Keratinocyte (primary cell): ENCODE data around the gene OR3A1. TPM values are rescaled to one million over a fixed set of nuclear protein-coding genes. Genes with fewer than 3 reads are reported as not detected.
"Not testable (repeated sequence)": the region's sequence is repeated elsewhere in the genome, so short reads cannot be mapped to it uniquely, and the experiment has no call there.

Source experiments
- DNase-seq: peaks from one replicate; pipeline ENCODE4 v3.0.0-alpha.2; 2011; ENCODE audit warnings: low read depth, missing footprints, low spot score
- FAIRE-seq: peaks from 2 replicates; lab custom pipeline; 2011; peaks lifted over from hg19 to GRCh38; lab: Jason Lieb, UNC
- H2AFZ ChIP-seq: 2 replicates; pipeline ENCODE4 v1.6.0; 2012; ENCODE audit warnings: low read length, control low read depth, inconsistent platforms; ENCODE audit not compliant: control insufficient read depth
- H3K27ac ChIP-seq: 2 replicates; pipeline ENCODE4 v1.5.1; 2011; ENCODE audit warnings: low read length; ENCODE audit not compliant: control insufficient read depth, insufficient read depth
- H3K27me3 ChIP-seq: 3 replicates; pipeline ENCODE4 v1.6.0; 2011; ENCODE audit warnings: low read length; ENCODE audit not compliant: control insufficient read depth, insufficient read depth; ENCODE audit errors: extremely low read depth
- H3K36me3 ChIP-seq, 2 experiments: 2 replicates in 1 of 2; 3 replicates in 1 of 2; pipeline ENCODE4 v1.5.1; 2011; ENCODE audit warnings: low read length in 2 of 2, mild to moderate bottlenecking in 1 of 2; ENCODE audit not compliant: control insufficient read depth in 2 of 2, insufficient read depth in 2 of 2; ENCODE audit errors: extremely low read depth in 1 of 2
- H3K4me1 ChIP-seq: 3 replicates; pipeline ENCODE4 v1.5.1; 2011; ENCODE audit warnings: low read length; ENCODE audit not compliant: control insufficient read depth, insufficient read depth; ENCODE audit errors: extremely low read depth
- H3K4me2 ChIP-seq: 3 replicates; pipeline ENCODE4 v1.6.0; 2011; ENCODE audit warnings: low read depth, low read length; ENCODE audit not compliant: control insufficient read depth, insufficient read depth; ENCODE audit errors: extremely low read depth
- H3K4me3 ChIP-seq, 3 experiments: fragments of 200-600 bp in 1 of 3; sonication (generic) in 1 of 3; 2 replicates in 2 of 3; 3 replicates in 1 of 3; pipeline ENCODE4 v1.5.1; 2011 to 2016; ENCODE audit warnings: low read length in 3 of 3, mild to moderate bottlenecking in 3 of 3, control low read depth in 2 of 3, inconsistent platforms in 1 of 3, low read depth in 1 of 3, mixed read lengths in 1 of 3, mixed run types in 1 of 3, moderate library complexity in 1 of 3; ENCODE audit not compliant: control insufficient read depth in 2 of 3, insufficient read depth in 2 of 3; ENCODE audit errors: extremely low read depth in 1 of 3
- H3K79me2 ChIP-seq: 2 replicates; pipeline ENCODE4 v1.6.0; 2012; ENCODE audit warnings: low read length; ENCODE audit not compliant: control insufficient read depth, insufficient read depth
- H3K9ac ChIP-seq: 3 replicates; pipeline ENCODE4 v1.6.0; 2011; ENCODE audit warnings: low read length; ENCODE audit not compliant: control insufficient read depth, insufficient read depth; ENCODE audit errors: extremely low read depth
- H3K9me1 ChIP-seq: 3 replicates; pipeline ENCODE4 v1.6.0; 2011; ENCODE audit warnings: low read length; ENCODE audit not compliant: control insufficient read depth, insufficient read depth; ENCODE audit errors: extremely low read depth
- H3K9me3 ChIP-seq: 2 replicates; pipeline ENCODE4 v1.5.1; 2012; ENCODE audit warnings: low read depth, low read length; ENCODE audit not compliant: control insufficient read depth
- H4K20me1 ChIP-seq: 3 replicates; pipeline ENCODE4 v1.6.0; 2011; ENCODE audit warnings: low read length; ENCODE audit not compliant: control insufficient read depth, insufficient read depth; ENCODE audit errors: extremely low read depth
- EZH2 ChIP-seq: IDR thresholded peaks from one replicate; pipeline ENCODE4 v1.6.1; 2012; ENCODE audit warnings: inconsistent platforms, mild to moderate bottlenecking, low read length, moderate library complexity
- dilution Hi-C: fragments of 300-500 bp; cut with MboI; formaldehyde crosslinking; loops from one replicate; pipeline ENCODE4 v1.7.0; 2020; ENCODE audit warnings: low sequenced_read_pairs; ENCODE audit not compliant: extremely low pct_ligation_motif_present
- polyA minus RNA-seq, 3 experiments: library from RNA; depleted of rRNA, polyadenylated mRNA; stranded (reverse); fragments of >200 nt; gene quantifications; 1 replicate in 1 of 3; 2 replicates in 1 of 3; 3 replicates in 1 of 3; pipeline ENCODE4 v1.2.3, GENCODE V29; 2011
- polyA plus RNA-seq, 5 experiments: library from polyadenylated mRNA; depleted of rRNA in 3 of 5; stranded (reverse) in 3 of 5; stranded (forward) in 1 of 5; unstranded in 1 of 5; fragments of >200 nt; gene quantifications; 1 replicate in 1 of 5; 2 replicates in 3 of 5; 3 replicates in 1 of 5; pipeline versions ENCODE4 v1.2.1 to v1.2.3, GENCODE V29; 2011 to 2012; ENCODE audit warnings: missing spikeins in 2 of 5, low read depth in 1 of 5, low replicate concordance in 1 of 5
- TF ChIP-seq, protein P1 (sequence below), 3 experiments: IDR thresholded peaks in 1 of 3; conservative IDR thresholded peaks in 1 of 3; optimal IDR thresholded peaks in 1 of 3; 2 replicates in 2 of 3; 3 replicates in 1 of 3; pipeline versions ENCODE3 to v1.5.1; 2011; ENCODE audit warnings: low read length in 3 of 3, mild to moderate bottlenecking in 3 of 3, moderate library complexity in 2 of 3, control low read depth in 1 of 3, inconsistent platforms in 1 of 3; ENCODE audit not compliant: insufficient read depth in 2 of 3; ENCODE audit errors: extremely low read depth in 1 of 3

OR3A1 gene, protein sequence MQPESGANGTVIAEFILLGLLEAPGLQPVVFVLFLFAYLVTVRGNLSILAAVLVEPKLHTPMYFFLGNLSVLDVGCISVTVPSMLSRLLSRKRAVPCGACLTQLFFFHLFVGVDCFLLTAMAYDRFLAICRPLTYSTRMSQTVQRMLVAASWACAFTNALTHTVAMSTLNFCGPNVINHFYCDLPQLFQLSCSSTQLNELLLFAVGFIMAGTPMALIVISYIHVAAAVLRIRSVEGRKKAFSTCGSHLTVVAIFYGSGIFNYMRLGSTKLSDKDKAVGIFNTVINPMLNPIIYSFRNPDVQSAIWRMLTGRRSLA
- polyA plus RNA-seq (not detected in 3 replicates), polyA minus RNA-seq (not detected in 3 replicates)
- polyA plus RNA-seq (2011; ENCODE audit: low read depth), result not detected
- polyA plus RNA-seq (2011; cell fraction: cytosol; rRNA removed), result not detected in 2 replicates
- not detected in 2 replicates for polyA plus RNA-seq (2011; cell fraction: nucleus; rRNA removed)
- not detected in 2 replicates for polyA plus RNA-seq (2012; ENCODE audit: low replicate concordance)
- polyA minus RNA-seq (2011; cell fraction: cytosol; rRNA and poly(A)+ RNA removed), result not detected
- not detected in 2 replicates for polyA minus RNA-seq (2011; cell fraction: nucleus; rRNA and poly(A)+ RNA removed)

DNA sequence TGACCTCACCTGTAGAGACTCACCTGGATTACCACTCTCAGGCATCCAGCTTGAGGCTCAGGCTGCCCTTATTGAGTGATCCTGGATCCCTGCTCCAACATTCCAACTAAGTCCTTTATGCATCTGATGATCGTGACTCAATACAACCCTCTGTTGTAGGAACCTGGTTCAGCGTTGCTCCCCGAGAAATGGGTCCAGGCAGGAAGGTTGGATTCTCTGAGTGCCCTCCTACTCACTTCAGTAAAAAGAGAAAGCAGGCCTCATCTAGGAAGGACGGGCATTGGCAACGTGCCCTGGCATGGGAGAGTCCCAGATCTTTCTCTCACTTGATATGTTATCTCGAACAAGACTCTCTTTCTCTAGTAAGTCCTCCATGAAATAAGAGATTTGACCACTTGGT, at the start of gene OR3A1:
OR3A1 (minus strand) TSS at position 101 of the 400 bp plus-strand sequence. CDS start 5,778 bp downstream, outside the sequence.
- H3K9me3 ChIP-seq, result no peaks in the 10 kb centered on the region
- no peaks in the 10 kb centered on the region for H3K9me1 ChIP-seq
- no peaks in the 10 kb centered on the region for H3K79me2 ChIP-seq
- H3K4me1 ChIP-seq, result no peaks in the 10 kb centered on the region
- no peaks in the 10 kb centered on the region for H4K20me1 ChIP-seq
- H3K36me3 ChIP-seq, result no peaks in the 10 kb centered on the region
- H2AFZ ChIP-seq, result no peak within 1 kb of the TSS
- dilution Hi-C loops, result no loop called here
- no peak for TF ChIP-seq EZH2
- TF ChIP-seq, protein P1, sequence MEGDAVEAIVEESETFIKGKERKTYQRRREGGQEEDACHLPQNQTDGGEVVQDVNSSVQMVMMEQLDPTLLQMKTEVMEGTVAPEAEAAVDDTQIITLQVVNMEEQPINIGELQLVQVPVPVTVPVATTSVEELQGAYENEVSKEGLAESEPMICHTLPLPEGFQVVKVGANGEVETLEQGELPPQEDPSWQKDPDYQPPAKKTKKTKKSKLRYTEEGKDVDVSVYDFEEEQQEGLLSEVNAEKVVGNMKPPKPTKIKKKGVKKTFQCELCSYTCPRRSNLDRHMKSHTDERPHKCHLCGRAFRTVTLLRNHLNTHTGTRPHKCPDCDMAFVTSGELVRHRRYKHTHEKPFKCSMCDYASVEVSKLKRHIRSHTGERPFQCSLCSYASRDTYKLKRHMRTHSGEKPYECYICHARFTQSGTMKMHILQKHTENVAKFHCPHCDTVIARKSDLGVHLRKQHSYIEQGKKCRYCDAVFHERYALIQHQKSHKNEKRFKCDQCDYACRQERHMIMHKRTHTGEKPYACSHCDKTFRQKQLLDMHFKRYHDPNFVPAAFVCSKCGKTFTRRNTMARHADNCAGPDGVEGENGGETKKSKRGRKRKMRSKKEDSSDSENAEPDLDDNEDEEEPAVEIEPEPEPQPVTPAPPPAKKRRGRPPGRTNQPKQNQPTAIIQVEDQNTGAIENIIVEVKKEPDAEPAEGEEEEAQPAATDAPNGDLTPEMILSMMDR (optimal IDR thresholded peaks at IDR 0.05 in 1 of 3, IDR thresholded peaks at IDR 0.05 in 1 of 3, conservative IDR thresholded peaks at IDR 0.05 in 1 of 3; ENCODE audit: extremely low read depth in 1 of 3, insufficient read depth in 2 of 3, low read length in 3 of 3), result no peak
- no peak within 1 kb of the TSS for H3K27ac ChIP-seq
- FAIRE-seq (no peak), DNase-seq (no peak)
- H3K4me3 ChIP-seq, result no peak within 1 kb of the TSS
- no peak within 1 kb of the TSS for H3K4me2 ChIP-seq
- H3K9ac ChIP-seq, result no peak within 1 kb of the TSS
- H3K27me3 ChIP-seq, result no peaks in the 10 kb centered on the region

DNA sequence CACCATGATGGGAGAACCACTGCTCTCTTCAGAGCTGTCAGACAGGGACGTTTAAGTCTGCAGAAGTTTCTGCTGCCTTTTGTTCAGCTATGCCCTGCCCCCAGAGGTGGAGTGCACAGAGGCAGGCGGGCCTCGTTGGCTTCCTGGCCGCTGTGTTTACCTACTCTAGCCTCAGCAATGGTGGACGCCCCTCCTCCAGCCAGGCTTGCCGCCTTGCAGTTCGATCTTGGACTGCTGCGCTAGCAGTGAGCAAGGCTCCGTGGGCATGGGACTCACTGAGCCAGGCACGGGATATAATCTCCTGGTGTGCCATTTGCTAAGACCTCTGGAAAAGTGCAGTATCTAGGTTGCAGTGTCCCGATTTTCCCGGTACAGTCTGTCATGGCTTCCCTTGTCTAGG, 44.6 kb upstream of the OR3A1 start:
- FAIRE-seq, H3K4me3 ChIP-seq, H3K27me3 ChIP-seq, H2AFZ ChIP-seq, H3K4me2 ChIP-seq, H3K9me1 ChIP-seq, H4K20me1 ChIP-seq, H3K4me1 ChIP-seq, H3K9ac ChIP-seq, dilution Hi-C loops, H3K27ac ChIP-seq, H3K36me3 ChIP-seq, H3K79me2 ChIP-seq, H3K9me3 ChIP-seq, DNase-seq: not testable (repeated sequence)
